HG03060 (cell line): ENCODE results near the gene KRAS.
"Not testable (repeated sequence)": the region's sequence is repeated elsewhere in the genome, so short reads cannot be mapped to it uniquely, and the experiment has no call there.

Experiments
- ATAC-seq: cut with Tn5 transposase; IDR thresholded peaks from one replicate; pipeline ENCODE4 v1.9.1; 2021; ENCODE audit warnings: low read depth, moderate number of reproducible peaks; ENCODE audit not compliant: unreplicated experiment

Gene KRAS

GRCh38 chr12:25250744-25251730, at the start of gene KRAS:
KRAS (minus strand) TSS chr12:25250929.
- peak; percentile 48 for ATAC-seq

GRCh38 chr12:25296381-25296780, 45.7 kb upstream of the KRAS start:
- ATAC-seq, result no peak

- ATAC-seq, result no peak
Measured at GRCh38 chr12:25295361-25295760, 44.6 kb upstream of the KRAS start.

GRCh38 chr12:25293653-25294052, 42.9 kb upstream of the KRAS start:
- no peak for ATAC-seq

- ATAC-seq, result not testable (repeated sequence)
Measured at GRCh38 chr12:25292810-25293221, 42.1 kb upstream of the KRAS start.

- no peak for ATAC-seq
Measured at GRCh38 chr12:25287610-25288009, 36.9 kb upstream of the KRAS start.

GRCh38 chr12:25286837-25287236, 36.1 kb upstream of the KRAS start:
- ATAC-seq, result no peak

- ATAC-seq, result no peak
Measured at GRCh38 chr12:25284024-25284423, 33.3 kb upstream of the KRAS start.

GRCh38 chr12:25283006-25283405, 32.3 kb upstream of the KRAS start:
- ATAC-seq, result no peak

GRCh38 chr12:25280082-25280481, 29.4 kb upstream of the KRAS start:
- no peak for ATAC-seq

GRCh38 chr12:25278269-25278668, 27.5 kb upstream of the KRAS start:
- no peak for ATAC-seq

GRCh38 chr12:25276199-25276937, 25.6 kb upstream of the KRAS start:
- no peak for ATAC-seq

GRCh38 chr12:25271486-25272098, 20.9 kb upstream of the KRAS start:
- no peak for ATAC-seq

GRCh38 chr12:25269701-25270100, 19.0 kb upstream of the KRAS start:
- peak; percentile 73 for ATAC-seq

- no peak for ATAC-seq
Measured at GRCh38 chr12:25266497-25266896, 15.8 kb upstream of the KRAS start.

- ATAC-seq, result no peak
Measured at GRCh38 chr12:25264862-25265261, 14.1 kb upstream of the KRAS start.

- no peak for ATAC-seq
Measured at GRCh38 chr12:25264114-25264513, 13.4 kb upstream of the KRAS start.

GRCh38 chr12:25263594-25263993, 12.9 kb upstream of the KRAS start:
- ATAC-seq, result no peak

GRCh38 chr12:25262389-25263074, 11.8 kb upstream of the KRAS start:
- ATAC-seq, result no peak

GRCh38 chr12:25257590-25258324, 7.0 kb upstream of the KRAS start:
- no peak for ATAC-seq
